Gastrocnemius medialis (tissue), 4 donors: ENCODE results near the gene RPL38.

Experiments
- POLR2A ChIP-seq, 2 donors: fragments of 450-650 bp; IDR thresholded peaks; one replicate each; pipeline ENCODE4 v1.6.1; 2017; ENCODE audit warnings: antibody characterized with exemption in 2 of 2, mild to moderate bottlenecking in 2 of 2, moderate library complexity in 2 of 2
- TF ChIP-seq, protein P1 (sequence below), 5 experiments: fragments of 450-650 bp in 3 of 5; fragments of 200-600 bp in 2 of 5; sonication (generic) in 2 of 5; IDR thresholded peaks in 4 of 5; conservative IDR thresholded peaks in 1 of 5; 1 replicate in 4 of 5; 2 replicates in 1 of 5; pipeline ENCODE4 v1.5.1; 2016 to 2019; ENCODE audit warnings: antibody characterized with exemption in 5 of 5, mild to moderate bottlenecking in 3 of 5, moderate library complexity in 3 of 5

DNA sequence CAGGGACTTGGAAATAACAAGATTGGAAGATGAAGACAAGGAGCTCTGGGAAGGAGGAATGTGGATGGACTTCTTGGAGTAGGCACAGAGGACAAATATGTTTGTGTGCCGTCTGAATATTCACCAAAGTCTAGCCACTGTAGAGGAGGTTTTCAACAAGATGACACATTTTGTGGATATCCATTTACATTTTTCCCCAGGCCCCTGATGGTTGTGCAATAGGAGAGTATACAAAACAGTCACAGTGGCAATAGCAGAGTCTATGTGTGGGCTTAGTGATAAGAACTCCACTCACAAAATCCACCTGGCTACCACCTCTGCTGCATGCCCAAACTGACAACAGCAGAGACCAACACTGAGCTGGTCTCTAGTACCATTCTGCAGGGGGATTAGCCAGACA lies 32.6 kb upstream of the RPL38 start:
- TF ChIP-seq, protein P1, sequence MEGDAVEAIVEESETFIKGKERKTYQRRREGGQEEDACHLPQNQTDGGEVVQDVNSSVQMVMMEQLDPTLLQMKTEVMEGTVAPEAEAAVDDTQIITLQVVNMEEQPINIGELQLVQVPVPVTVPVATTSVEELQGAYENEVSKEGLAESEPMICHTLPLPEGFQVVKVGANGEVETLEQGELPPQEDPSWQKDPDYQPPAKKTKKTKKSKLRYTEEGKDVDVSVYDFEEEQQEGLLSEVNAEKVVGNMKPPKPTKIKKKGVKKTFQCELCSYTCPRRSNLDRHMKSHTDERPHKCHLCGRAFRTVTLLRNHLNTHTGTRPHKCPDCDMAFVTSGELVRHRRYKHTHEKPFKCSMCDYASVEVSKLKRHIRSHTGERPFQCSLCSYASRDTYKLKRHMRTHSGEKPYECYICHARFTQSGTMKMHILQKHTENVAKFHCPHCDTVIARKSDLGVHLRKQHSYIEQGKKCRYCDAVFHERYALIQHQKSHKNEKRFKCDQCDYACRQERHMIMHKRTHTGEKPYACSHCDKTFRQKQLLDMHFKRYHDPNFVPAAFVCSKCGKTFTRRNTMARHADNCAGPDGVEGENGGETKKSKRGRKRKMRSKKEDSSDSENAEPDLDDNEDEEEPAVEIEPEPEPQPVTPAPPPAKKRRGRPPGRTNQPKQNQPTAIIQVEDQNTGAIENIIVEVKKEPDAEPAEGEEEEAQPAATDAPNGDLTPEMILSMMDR (IDR thresholded peaks at IDR 0.05 in 4 of 5, conservative IDR thresholded peaks at IDR 0.05 in 1 of 5), result no peak
- no peak for TF ChIP-seq POLR2A (IDR thresholded peaks at IDR 0.05)
